ENCODE measurements around the gene TMEM89.

The TMEM89 gene

DNA sequence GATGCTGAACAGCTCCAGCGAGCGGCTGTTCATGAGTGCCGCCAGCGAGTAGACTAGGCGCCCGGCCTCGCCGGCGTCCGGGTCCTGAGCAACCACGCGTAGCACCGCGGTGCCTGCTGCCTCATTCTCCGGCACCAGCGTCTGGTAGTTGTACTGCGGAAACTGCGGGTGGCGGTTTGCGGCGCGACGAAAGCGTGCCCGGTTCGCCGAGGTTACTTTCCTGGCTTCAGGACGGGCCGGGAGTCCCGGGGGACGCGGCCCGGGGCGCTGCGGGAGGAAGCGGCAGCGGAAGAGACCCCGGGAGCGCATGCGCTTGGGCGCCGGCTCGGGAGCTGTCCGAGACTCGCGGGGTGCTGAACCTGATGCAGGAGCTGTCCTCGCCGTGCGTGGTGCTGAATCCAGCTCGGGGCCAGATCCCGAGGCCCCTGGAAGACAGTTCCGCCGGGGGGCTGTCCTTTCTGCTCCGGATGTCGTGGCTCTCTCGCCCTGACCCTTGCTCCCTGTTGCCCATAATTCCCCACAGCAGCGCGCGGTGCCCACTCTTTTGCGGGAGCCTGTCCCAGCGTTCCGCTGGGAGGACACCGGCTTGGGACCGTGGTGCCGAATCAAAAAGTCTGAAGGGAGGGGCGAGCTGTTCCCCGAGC lies 40.1 kb upstream of the TMEM89 start (continued):
- TF ChIP-seq, protein P1, sequence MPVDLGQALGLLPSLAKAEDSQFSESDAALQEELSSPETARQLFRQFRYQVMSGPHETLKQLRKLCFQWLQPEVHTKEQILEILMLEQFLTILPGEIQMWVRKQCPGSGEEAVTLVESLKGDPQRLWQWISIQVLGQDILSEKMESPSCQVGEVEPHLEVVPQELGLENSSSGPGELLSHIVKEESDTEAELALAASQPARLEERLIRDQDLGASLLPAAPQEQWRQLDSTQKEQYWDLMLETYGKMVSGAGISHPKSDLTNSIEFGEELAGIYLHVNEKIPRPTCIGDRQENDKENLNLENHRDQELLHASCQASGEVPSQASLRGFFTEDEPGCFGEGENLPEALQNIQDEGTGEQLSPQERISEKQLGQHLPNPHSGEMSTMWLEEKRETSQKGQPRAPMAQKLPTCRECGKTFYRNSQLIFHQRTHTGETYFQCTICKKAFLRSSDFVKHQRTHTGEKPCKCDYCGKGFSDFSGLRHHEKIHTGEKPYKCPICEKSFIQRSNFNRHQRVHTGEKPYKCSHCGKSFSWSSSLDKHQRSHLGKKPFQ (tag by site-specific recombination; IDR thresholded peaks at IDR 0.05): no peak
- TF ChIP-seq, protein P2, sequence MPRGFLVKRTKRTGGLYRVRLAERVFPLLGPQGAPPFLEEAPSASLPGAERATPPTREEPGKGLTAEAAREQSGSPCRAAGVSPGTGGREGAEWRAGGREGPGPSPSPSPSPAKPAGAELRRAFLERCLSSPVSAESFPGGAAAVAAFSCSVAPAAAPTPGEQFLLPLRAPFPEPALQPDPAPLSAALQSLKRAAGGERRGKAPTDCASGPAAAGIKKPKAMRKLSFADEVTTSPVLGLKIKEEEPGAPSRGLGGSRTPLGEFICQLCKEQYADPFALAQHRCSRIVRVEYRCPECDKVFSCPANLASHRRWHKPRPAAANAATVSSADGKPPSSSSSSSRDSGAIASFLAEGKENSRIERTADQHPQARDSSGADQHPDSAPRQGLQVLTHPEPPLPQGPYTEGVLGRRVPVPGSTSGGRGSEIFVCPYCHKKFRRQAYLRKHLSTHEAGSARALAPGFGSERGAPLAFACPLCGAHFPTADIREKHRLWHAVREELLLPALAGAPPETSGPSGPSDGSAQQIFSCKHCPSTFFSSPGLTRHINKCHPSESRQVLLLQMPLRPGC (tag by site-specific recombination; IDR thresholded peaks at IDR 0.05): no peak

DNA sequence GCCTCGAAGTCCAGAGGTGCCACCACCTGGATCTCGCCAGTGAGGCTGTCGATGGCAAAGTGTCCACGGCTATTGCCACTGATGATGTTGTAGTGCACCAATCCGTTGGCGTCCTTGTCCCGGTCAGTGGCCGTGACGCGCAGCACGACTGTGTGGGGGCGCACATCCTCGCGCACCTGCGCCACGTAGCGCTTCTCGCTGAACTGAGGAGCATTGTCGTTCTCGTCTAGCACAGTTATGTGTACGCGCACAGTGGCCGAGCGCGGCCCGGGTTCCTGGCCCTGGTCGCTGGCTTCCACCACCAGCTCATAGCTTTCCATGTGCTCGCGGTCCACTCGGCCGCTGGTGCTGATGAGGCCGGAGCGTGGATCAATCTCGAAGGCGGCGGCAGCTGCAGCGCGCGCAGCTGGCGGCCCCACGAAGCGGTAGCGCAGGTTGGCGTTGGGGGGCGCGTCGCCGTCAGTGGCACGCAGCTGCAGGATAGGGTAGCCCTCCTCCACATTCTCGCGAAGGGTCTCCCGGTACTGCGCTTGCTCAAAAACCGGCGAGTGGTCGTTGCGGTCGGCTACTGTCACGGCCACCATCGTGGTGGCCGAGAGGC lies 39.3 kb upstream of the TMEM89 start:
- ChIA-PET CTCF (no interaction called here), POLR2A (no interaction called here)
- Histone ChIP-seq H3K36me3 (ENCODE audit: control insufficient read depth in 2 of 2, insufficient read depth in 1 of 2, low read length in 2 of 2) (no peaks in the 10 kb centered on the region), H3K4me3 (ENCODE audit: low read depth, low read length) (0 out of 2 replicates have a peak overlapping the region, but pooled peaks have one; percentile 36), H3K9me3 (ENCODE audit: control insufficient read depth, insufficient read depth, low read depth, low read length) (no peaks in the 10 kb centered on the region), H3K4me1 (ENCODE audit: control insufficient read depth, insufficient read depth, low read length) (no peaks in the 10 kb centered on the region), H3K27ac (ENCODE audit: extremely low read depth, low read depth, low read length) (no peak overlapping the region)
- TF ChIP-seq, protein P3, sequence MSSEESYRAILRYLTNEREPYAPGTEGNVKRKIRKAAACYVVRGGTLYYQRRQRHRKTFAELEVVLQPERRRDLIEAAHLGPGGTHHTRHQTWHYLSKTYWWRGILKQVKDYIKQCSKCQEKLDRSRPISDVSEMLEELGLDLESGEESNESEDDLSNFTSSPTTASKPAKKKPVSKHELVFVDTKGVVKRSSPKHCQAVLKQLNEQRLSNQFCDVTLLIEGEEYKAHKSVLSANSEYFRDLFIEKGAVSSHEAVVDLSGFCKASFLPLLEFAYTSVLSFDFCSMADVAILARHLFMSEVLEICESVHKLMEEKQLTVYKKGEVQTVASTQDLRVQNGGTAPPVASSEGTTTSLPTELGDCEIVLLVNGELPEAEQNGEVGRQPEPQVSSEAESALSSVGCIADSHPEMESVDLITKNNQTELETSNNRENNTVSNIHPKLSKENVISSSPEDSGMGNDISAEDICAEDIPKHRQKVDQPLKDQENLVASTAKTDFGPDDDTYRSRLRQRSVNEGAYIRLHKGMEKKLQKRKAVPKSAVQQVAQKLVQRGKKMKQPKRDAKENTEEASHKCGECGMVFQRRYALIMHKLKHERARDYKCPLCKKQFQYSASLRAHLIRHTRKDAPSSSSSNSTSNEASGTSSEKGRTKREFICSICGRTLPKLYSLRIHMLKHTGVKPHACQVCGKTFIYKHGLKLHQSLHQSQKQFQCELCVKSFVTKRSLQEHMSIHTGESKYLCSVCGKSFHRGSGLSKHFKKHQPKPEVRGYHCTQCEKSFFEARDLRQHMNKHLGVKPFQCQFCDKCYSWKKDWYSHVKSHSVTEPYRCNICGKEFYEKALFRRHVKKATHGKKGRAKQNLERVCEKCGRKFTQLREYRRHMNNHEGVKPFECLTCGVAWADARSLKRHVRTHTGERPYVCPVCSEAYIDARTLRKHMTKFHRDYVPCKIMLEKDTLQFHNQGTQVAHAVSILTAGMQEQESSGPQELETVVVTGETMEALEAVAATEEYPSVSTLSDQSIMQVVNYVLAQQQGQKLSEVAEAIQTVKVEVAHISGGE (tag by site-specific recombination; conservative IDR thresholded peaks at IDR 0.05; ENCODE audit: low read depth): no peak
- TF ChIP-seq ZNF624 (tag by site-specific recombination; IDR thresholded peaks at IDR 0.05): no peak
- no peak for TF ChIP-seq ZNF211 (tag by site-specific recombination; IDR thresholded peaks at IDR 0.05; ENCODE audit: low read depth)
- TF ChIP-seq YY1 (tag by site-specific recombination; IDR thresholded peaks at IDR 0.05): no peak
- no peak for TF ChIP-seq ZNF664 (tag by site-specific recombination; IDR thresholded peaks at IDR 0.05)
- no peak for TF ChIP-seq SALL2 (tag by site-specific recombination; IDR thresholded peaks at IDR 0.05; ENCODE audit: borderline replicate concordance)
- TF ChIP-seq, protein P4, sequence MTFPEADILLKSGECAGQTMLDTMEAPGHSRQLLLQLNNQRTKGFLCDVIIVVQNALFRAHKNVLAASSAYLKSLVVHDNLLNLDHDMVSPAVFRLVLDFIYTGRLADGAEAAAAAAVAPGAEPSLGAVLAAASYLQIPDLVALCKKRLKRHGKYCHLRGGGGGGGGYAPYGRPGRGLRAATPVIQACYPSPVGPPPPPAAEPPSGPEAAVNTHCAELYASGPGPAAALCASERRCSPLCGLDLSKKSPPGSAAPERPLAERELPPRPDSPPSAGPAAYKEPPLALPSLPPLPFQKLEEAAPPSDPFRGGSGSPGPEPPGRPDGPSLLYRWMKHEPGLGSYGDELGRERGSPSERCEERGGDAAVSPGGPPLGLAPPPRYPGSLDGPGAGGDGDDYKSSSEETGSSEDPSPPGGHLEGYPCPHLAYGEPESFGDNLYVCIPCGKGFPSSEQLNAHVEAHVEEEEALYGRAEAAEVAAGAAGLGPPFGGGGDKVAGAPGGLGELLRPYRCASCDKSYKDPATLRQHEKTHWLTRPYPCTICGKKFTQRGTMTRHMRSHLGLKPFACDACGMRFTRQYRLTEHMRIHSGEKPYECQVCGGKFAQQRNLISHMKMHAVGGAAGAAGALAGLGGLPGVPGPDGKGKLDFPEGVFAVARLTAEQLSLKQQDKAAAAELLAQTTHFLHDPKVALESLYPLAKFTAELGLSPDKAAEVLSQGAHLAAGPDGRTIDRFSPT (tag by site-specific recombination; IDR thresholded peaks at IDR 0.05): no peak
- TF ChIP-seq, protein P5, sequence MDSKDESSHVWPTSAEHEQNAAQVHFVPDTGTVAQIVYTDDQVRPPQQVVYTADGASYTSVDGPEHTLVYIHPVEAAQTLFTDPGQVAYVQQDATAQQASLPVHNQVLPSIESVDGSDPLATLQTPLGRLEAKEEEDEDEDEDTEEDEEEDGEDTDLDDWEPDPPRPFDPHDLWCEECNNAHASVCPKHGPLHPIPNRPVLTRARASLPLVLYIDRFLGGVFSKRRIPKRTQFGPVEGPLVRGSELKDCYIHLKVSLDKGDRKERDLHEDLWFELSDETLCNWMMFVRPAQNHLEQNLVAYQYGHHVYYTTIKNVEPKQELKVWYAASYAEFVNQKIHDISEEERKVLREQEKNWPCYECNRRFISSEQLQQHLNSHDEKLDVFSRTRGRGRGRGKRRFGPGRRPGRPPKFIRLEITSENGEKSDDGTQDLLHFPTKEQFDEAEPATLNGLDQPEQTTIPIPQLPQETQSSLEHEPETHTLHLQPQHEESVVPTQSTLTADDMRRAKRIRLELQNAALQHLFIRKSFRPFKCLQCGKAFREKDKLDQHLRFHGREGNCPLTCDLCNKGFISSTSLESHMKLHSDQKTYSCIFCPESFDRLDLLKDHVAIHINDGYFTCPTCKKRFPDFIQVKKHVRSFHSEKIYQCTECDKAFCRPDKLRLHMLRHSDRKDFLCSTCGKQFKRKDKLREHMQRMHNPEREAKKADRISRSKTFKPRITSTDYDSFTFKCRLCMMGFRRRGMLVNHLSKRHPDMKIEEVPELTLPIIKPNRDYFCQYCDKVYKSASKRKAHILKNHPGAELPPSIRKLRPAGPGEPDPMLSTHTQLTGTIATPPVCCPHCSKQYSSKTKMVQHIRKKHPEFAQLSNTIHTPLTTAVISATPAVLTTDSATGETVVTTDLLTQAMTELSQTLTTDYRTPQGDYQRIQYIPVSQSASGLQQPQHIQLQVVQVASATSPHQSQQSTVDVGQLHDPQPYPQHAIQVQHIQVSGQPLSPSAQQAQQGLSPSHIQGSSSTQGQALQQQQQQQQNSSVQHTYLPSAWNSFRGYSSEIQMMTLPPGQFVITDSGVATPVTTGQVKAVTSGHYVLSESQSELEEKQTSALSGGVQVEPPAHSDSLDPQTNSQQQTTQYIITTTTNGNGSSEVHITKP (tag by site-specific recombination; IDR thresholded peaks at IDR 0.05): no peak

All from HEK293 (cell line).